CD14-positive monocyte (primary cell): ENCODE data around the gene NFKBIE. TPM values are rescaled to one million over a fixed set of nuclear protein-coding genes. Genes with fewer than 3 reads are reported as not detected.
A peak's percentile ranks its signal among the peaks of the same experiment; 100 is the strongest.

Experiments used
- DNase-seq, 3 donors: peaks; one replicate each; pipeline ENCODE4 v3.0.0-alpha.2; 2011 to 2022
- H2AFZ ChIP-seq: 2 replicates; pipeline ENCODE4 v1.6.0; 2012; ENCODE audit warnings: mild to moderate bottlenecking, low read depth, low read length, inconsistent platforms; ENCODE audit not compliant: insufficient read depth, poor library complexity, severe bottlenecking
- H3K27ac ChIP-seq, 2 donors: 1 replicate in 1 of 2; 2 replicates in 1 of 2; pipeline ENCODE4 v1.5.1; 2012 to 2013; ENCODE audit warnings: low read length in 2 of 2, control low read depth in 1 of 2, inconsistent platforms in 1 of 2, low read depth in 1 of 2, mild to moderate bottlenecking in 1 of 2
- H3K27me3 ChIP-seq, 2 donors: one replicate each; pipeline versions ENCODE4 v1.6.0 to v1.6.1; 2011 to 2013; ENCODE audit warnings: low read length in 2 of 2; ENCODE audit not compliant: control insufficient read depth in 2 of 2, insufficient read depth in 2 of 2
- H3K36me3 ChIP-seq, 2 donors: replicated peaks in 1 of 2; 1 replicate in 1 of 2; 2 replicates in 1 of 2; pipeline versions ENCODE4 v1.5.1 to v1.6.1; 2012 to 2013; ENCODE audit warnings: low read length in 2 of 2, control low read depth in 1 of 2, inconsistent platforms in 1 of 2, mild to moderate bottlenecking in 1 of 2; ENCODE audit not compliant: insufficient read depth in 2 of 2, control insufficient read depth in 1 of 2
- H3K4me1 ChIP-seq, 2 donors: 1 replicate in 1 of 2; 2 replicates in 1 of 2; pipeline versions ENCODE4 v1.5.1 to v1.6.1; 2012 to 2013; ENCODE audit warnings: low read length in 2 of 2, control low read depth in 1 of 2, inconsistent platforms in 1 of 2, mild to moderate bottlenecking in 1 of 2, moderate library complexity in 1 of 2; ENCODE audit not compliant: insufficient read depth in 2 of 2, control insufficient read depth in 1 of 2
- H3K4me2 ChIP-seq: replicated peaks from 2 replicates; pipeline ENCODE3; 2012; ENCODE audit warnings: low read length, moderate library complexity, mild to moderate bottlenecking; ENCODE audit not compliant: poor library complexity, severe bottlenecking; ENCODE audit errors: extremely low read depth
- H3K4me3 ChIP-seq, 3 experiments: fragments of 200-600 bp in 1 of 3; sonication (generic) in 1 of 3; replicated peaks in 1 of 3; 1 replicate in 2 of 3; 2 replicates in 1 of 3; pipeline ENCODE4 v1.5.1; 2011 to 2013; ENCODE audit warnings: low read length in 3 of 3, mild to moderate bottlenecking in 3 of 3, control low read depth in 2 of 3, low read depth in 2 of 3, inconsistent platforms in 1 of 3, moderate library complexity in 1 of 3
- H3K79me2 ChIP-seq: 2 replicates; pipeline ENCODE4 v1.6.0; 2012; ENCODE audit warnings: mild to moderate bottlenecking, control low read depth, inconsistent platforms, low read length, moderate library complexity; ENCODE audit not compliant: insufficient read depth
- H3K9ac ChIP-seq: 2 replicates; pipeline ENCODE4 v1.6.0; 2017; ENCODE audit warnings: low read length, mild to moderate bottlenecking; ENCODE audit not compliant: insufficient read depth, poor library complexity, severe bottlenecking
- H3K9me3 ChIP-seq, 2 donors: replicated peaks in 1 of 2; 1 replicate in 1 of 2; 2 replicates in 1 of 2; pipeline versions ENCODE4 v1.5.1 to v1.6.1; 2012 to 2013; ENCODE audit warnings: low read length in 2 of 2, control low read depth in 1 of 2; ENCODE audit not compliant: control insufficient read depth in 1 of 2, insufficient read depth in 1 of 2
- H4K20me1 ChIP-seq: 2 replicates; pipeline ENCODE4 v1.6.0; 2012; ENCODE audit warnings: mild to moderate bottlenecking, low read length, control low read depth, moderate library complexity; ENCODE audit not compliant: insufficient read depth
- H3K27ac Mint-ChIP-seq, 7 donors: one replicate each; pipeline ENCODE4 v1.8.0; 2020; ENCODE audit warnings: mild to moderate bottlenecking in 7 of 7, mixed read lengths in 7 of 7, moderate library complexity in 6 of 7, inconsistent platforms in 2 of 7
- H3K27me3 Mint-ChIP-seq, 3 donors: one replicate each; pipeline ENCODE4 v1.8.0; 2021 to 2022; ENCODE audit warnings: low read depth in 3 of 3, mild to moderate bottlenecking in 3 of 3, mixed read lengths in 3 of 3, moderate library complexity in 3 of 3, inconsistent platforms in 1 of 3
- H3K36me3 Mint-ChIP-seq, 2 donors: one replicate each; pipeline ENCODE4 v1.8.0; 2020; ENCODE audit warnings: mixed read lengths in 2 of 2, inconsistent platforms in 1 of 2, mild to moderate bottlenecking in 1 of 2
- H3K4me1 Mint-ChIP-seq: one replicate; pipeline ENCODE4 v1.8.0; 2020; ENCODE audit warnings: mild to moderate bottlenecking, mixed read lengths
- H3K4me3 Mint-ChIP-seq, 2 donors: one replicate each; pipeline ENCODE4 v1.8.0; 2020; ENCODE audit warnings: mild to moderate bottlenecking in 2 of 2, mixed read lengths in 2 of 2, moderate library complexity in 1 of 2
- H3K9me3 Mint-ChIP-seq, 7 donors: one replicate each; pipeline ENCODE4 v1.8.0; 2020 to 2022; ENCODE audit warnings: mixed read lengths in 7 of 7, mild to moderate bottlenecking in 6 of 7, moderate library complexity in 6 of 7, inconsistent platforms in 2 of 7
- CTCF ChIP-seq: fragments of 200-600 bp; IDR thresholded peaks from one replicate; pipeline ENCODE4 v1.8.0; 2022; ENCODE audit warnings: antibody characterized with exemption, mild to moderate bottlenecking
- WGBS: methylation state at CpG from one replicate; pipeline ENCODE4 v1.1.5; 2013; ENCODE audit warnings: missing lambda C conversion rate; ENCODE audit not compliant: insufficient coverage; 5-methylcytosine and 5-hydroxymethylcytosine counted together
- intact Hi-C, 2 donors: fragments of 100-400 bp; cut with micrococcal nuclease; formaldehyde crosslinking; loops; one replicate each; pipeline versions ENCODE4 v1.15.0 to v1.15.1; 2023
- polyA plus RNA-seq, 3 donors: library from polyadenylated mRNA; depleted of rRNA in 1 of 3; unstranded in 2 of 3; stranded (reverse) in 1 of 3; fragments of 300-500 nt in 2 of 3; fragments of >200 nt in 1 of 3; fragmentation: Illumina TruSeq in 2 of 3; gene quantifications; 1 replicate in 2 of 3; 2 replicates in 1 of 3; pipeline ENCODE4 v1.2.3, GENCODE V29; 2012 to 2021

NFKBIE gene
- polyA plus RNA-seq, 3 donors: 19.9 to 108 (median 23.2) TPM

GRCh38 chr6:44221961-44222335, 43.4 kb downstream of the NFKBIE start:
- Mint-ChIP-seq H3K4me1 (peaks cover 77% of the 10 kb centered on the region), H3K27ac (peak overlapping the region in 2 of 7 donors; percentile 72 to 94), H3K9me3 (peaks cover 0 to 2% (median 0%) of the 10 kb centered on the region in 7 donors), H3K27me3 (peaks cover 5 to 17% (median 7%) of the 10 kb centered on the region in 3 donors), H3K36me3 (peaks cover 0 to 6% of the 10 kb centered on the region in 2 donors), H3K4me3 (peak overlapping the region in 1 of 2 donors; percentile 55)
- Histone ChIP-seq H3K9me3 (no peaks in the 10 kb centered on the region), H3K4me1 (peaks cover 80 to 86% of the 10 kb centered on the region in 2 donors), H3K9ac (no peak overlapping the region), H3K36me3 (no peaks in the 10 kb centered on the region), H3K4me3 (no peak overlapping the region), H3K27me3 (peaks cover 0 to 7% of the 10 kb centered on the region in 2 donors), H3K27ac (no peak overlapping the region), H2AFZ (no peak overlapping the region), H3K4me2 (peak overlapping the region; percentile 12), H3K79me2 (peaks cover 24% of the 10 kb centered on the region), H4K20me1 (peaks cover 11% of the 10 kb centered on the region)
- intact Hi-C loops: loop anchor here (2.0 to 5.0 kb wide), 3 partner anchors 15 to 95 kb away; partner anchors contain the start of genes SLC35B2 (in 2 of the 2), MRPL14 (in 1 of the 2) and TMEM63B (in 1 of the 2)
- 40% methylated on average over 1 of the region's 2 CpGs for WGBS
- no peak for TF ChIP-seq CTCF
- DNase-seq: no peak

GRCh38 chr6:44221291-44221960, 43.9 kb downstream of the NFKBIE start:
- H3K27ac Mint-ChIP-seq: peak overlapping the region in 6 of 7 donors; percentile 5 to 94 (median 71)
- peak overlapping the region in 1 of 2 donors; percentile 37 for H3K27ac ChIP-seq

More at GRCh38 chr6:44221291-44221960, 43.9 kb downstream of the NFKBIE start:
- no peak overlapping the region for H3K9ac ChIP-seq
- H3K27me3 ChIP-seq: peaks cover 0 to 7% of the 10 kb centered on the region in 2 donors
- H3K79me2 ChIP-seq: peaks cover 18% of the 10 kb centered on the region
- TF ChIP-seq CTCF: peak; percentile 91
- intact Hi-C loops: loop anchor here (2.0 to 5.0 kb wide), 3 partner anchors 15 to 94 kb away; partner anchors contain the start of genes SLC35B2 (in 2 of the 2), MRPL14 (in 1 of the 2) and TMEM63B (in 1 of the 2)
- H3K9me3 Mint-ChIP-seq: peaks cover 0 to 2% (median 0%) of the 10 kb centered on the region in 7 donors
- WGBS: no CpG with 5 or more reads among the region's 4 CpGs
- no peak overlapping the region for H3K4me3 ChIP-seq
- peaks cover 0 to 6% of the 10 kb centered on the region in 2 donors for H3K36me3 Mint-ChIP-seq
- peaks cover 80 to 86% of the 10 kb centered on the region in 2 donors for H3K4me1 ChIP-seq
- H4K20me1 ChIP-seq: peaks cover 11% of the 10 kb centered on the region
- peaks cover 79% of the 10 kb centered on the region for H3K4me1 Mint-ChIP-seq
- DNase-seq: peak; percentile 78 to 83 (median 82)
- peak overlapping the region; percentile 60 for H2AFZ ChIP-seq
- peaks cover 5 to 17% (median 8%) of the 10 kb centered on the region in 3 donors for H3K27me3 Mint-ChIP-seq
- H3K9me3 ChIP-seq: no peaks in the 10 kb centered on the region
- H3K36me3 ChIP-seq: no peaks in the 10 kb centered on the region
- H3K4me3 Mint-ChIP-seq: peak overlapping the region; percentile 55 to 57
- H3K4me2 ChIP-seq: peak overlapping the region; percentile 12
